Subcutaneous adipose tissue (tissue), 4 donors: Measurements from ENCODE around the gene OLFM1. TPM values are rescaled to one million over a fixed set of nuclear protein-coding genes. Genes with fewer than 3 reads are reported as not detected.

Experiments
- total RNA-seq, 4 donors: library from RNA; depleted of rRNA; stranded (reverse); fragments of >200 nt; gene quantifications; one replicate each; pipeline ENCODE4 v1.1.0, GENCODE V29; 2016
- TF ChIP-seq, protein P1 (sequence below): fragments of 450-650 bp; IDR thresholded peaks from one replicate; pipeline ENCODE4 v1.5.1; 2016; ENCODE audit warnings: low read depth, mild to moderate bottlenecking, control low read depth, antibody characterized with exemption, moderate library complexity

Gene OLFM1
- total RNA-seq, 4 donors from 2014 or later = 10.9 to 25.6 (median 22.8) TPM

DNA sequence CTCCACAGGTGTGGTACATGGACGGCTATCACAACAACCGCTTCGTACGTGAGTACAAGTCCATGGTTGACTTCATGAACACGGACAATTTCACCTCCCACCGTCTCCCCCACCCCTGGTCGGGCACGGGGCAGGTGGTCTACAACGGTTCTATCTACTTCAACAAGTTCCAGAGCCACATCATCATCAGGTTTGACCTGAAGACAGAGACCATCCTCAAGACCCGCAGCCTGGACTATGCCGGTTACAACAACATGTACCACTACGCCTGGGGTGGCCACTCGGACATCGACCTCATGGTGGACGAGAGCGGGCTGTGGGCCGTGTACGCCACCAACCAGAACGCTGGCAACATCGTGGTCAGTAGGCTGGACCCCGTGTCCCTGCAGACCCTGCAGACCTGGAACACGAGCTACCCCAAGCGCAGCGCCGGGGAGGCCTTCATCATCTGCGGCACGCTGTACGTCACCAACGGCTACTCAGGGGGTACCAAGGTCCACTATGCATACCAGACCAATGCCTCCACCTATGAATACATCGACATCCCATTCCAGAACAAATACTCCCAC, 32.1 kb downstream of the OLFM1 start:
- TF ChIP-seq, protein P1, sequence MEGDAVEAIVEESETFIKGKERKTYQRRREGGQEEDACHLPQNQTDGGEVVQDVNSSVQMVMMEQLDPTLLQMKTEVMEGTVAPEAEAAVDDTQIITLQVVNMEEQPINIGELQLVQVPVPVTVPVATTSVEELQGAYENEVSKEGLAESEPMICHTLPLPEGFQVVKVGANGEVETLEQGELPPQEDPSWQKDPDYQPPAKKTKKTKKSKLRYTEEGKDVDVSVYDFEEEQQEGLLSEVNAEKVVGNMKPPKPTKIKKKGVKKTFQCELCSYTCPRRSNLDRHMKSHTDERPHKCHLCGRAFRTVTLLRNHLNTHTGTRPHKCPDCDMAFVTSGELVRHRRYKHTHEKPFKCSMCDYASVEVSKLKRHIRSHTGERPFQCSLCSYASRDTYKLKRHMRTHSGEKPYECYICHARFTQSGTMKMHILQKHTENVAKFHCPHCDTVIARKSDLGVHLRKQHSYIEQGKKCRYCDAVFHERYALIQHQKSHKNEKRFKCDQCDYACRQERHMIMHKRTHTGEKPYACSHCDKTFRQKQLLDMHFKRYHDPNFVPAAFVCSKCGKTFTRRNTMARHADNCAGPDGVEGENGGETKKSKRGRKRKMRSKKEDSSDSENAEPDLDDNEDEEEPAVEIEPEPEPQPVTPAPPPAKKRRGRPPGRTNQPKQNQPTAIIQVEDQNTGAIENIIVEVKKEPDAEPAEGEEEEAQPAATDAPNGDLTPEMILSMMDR = no peak

DNA sequence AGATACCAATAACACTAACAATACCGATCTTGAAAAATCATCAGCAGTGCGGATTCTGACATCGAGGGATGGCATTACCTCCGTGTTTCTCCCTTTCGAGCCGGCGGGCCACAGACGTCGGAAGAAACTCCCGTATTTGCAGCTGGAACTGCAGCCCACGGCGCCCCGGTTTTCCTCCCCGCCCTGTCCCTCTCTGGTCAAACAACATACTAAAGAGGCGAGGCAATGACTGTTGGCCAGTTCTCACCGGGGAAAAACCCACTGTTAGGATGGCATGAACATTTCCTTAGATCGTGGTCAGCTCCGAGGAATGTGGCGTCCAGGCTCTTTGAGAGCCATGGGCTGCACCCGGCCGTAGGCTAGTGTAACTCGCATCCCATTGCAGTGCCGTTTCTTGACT, 32.8 kb downstream of the OLFM1 start:
- TF ChIP-seq, protein P1 = no peak

DNA sequence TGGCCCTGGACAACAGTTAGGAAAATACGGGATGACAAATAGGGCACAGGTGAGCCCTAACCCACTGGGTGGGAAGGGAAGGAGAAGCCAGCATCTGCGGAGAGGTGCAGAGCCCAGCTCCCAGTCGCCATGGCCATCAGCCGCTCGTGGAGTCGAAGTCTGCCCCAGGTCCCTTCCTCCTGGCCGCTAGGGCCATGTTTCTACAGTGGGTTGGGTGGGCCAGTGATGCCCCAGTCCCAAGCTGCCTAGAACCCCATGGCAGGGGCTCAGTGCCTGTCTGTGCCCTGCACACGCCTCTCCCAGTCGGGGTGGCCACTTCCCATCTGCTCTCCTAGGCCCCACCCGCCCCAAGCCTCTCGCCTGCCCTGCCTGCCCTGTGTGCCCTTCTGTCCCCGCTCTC, 34.8 kb downstream of the OLFM1 start:
- TF ChIP-seq, protein P1 = no peak

DNA sequence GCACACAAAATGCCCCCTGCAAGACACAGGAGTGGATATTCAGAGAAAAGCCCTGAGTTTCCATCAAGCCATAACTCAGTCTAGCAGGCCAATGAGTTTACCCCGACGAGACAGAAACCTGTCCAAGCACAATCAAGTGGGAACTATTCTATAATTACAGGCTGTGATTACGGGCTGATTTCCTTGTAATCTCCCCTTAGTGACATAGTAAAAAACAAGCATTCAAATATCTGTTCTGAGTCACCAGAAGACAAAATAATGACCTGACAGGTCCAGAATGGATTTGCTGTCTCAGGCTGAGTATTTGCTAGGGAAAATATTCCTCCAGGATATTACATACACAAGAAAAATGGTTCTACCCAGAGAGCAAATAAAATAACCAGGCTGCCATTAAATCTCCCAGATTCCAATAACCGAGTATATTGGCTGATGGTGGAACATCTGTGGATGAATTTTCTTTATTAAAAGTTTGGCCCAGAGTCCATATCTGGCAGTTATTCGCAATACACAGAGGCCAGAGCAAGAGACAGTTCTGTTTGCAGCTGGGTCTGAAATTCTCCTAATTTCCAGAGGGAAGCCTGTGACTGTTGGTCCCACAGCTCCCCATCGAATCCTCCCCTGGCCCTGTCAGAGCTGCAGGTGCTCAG, 35.8 kb downstream of the OLFM1 start:
- TF ChIP-seq, protein P1 = no peak

DNA sequence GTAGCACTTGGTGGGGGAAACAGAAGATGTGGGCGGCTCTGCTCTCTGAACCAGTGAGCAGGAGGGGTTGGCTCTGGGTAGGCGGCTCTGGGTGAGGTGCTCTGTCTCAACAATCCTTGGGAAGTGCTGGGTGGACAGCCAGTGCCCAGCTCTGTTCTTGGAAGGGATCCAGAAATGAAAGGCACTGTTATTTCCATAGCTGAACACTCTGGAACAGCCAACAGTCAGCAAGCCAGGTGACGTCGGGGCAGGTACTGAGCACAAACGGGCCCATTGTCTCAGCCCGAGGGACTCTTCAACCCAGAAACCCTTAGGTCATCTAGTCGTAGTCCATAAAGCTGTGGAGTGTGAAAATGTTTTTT, 36.3 kb downstream of the OLFM1 start:
- TF ChIP-seq, protein P1 = no peak

DNA sequence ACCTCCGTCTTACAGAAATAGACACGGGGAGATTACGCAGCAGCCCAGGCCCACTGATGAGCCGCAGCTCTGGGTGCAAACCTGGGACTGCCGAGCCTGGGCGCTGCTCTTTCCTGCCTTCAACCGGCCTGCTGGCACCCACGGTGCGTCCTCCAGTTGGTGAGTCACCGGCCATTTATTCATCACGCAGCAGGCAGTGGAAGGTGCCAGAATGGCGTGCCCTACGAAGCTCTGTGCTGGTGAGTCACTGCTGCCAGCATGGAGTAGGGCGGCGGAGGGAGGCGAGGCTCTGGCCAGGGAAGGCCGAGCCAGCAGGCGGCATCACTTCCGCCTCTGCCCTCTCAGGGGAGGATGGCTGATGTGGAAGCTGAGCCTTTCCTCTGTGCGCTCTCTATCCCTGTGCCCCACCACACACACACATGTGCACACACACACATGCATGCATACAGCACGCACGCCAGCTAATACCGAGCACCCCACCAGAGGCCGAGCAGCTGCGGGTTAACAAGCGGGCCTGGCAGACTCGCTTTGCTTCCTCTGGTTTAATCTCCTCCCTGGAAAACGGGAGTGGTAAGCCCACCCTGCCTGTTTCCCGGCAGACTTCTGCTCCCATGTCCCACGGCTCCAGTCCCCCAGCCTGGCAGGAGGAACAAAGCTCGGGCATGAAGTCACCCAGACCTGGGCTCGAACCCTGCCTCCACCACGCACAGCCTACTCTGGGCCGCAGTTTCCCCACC, 39.2 kb downstream of the OLFM1 start:
- TF ChIP-seq, protein P1 = no peak
